CD4-positive, alpha-beta T cell treated with Interleukin-4 for 1 hour (primary cell): Measurements from ENCODE around the gene ENAH.
"Not testable (repeated sequence)": the region's sequence is repeated elsewhere in the genome, so short reads cannot be mapped to it uniquely, and the experiment has no call there.

ENCODE experiments used
- DNase-seq, 2 donors: peaks; one replicate each; pipeline ENCODE4 v3.0.0-alpha.2; 2020 to 2022

The ENAH gene

DNA sequence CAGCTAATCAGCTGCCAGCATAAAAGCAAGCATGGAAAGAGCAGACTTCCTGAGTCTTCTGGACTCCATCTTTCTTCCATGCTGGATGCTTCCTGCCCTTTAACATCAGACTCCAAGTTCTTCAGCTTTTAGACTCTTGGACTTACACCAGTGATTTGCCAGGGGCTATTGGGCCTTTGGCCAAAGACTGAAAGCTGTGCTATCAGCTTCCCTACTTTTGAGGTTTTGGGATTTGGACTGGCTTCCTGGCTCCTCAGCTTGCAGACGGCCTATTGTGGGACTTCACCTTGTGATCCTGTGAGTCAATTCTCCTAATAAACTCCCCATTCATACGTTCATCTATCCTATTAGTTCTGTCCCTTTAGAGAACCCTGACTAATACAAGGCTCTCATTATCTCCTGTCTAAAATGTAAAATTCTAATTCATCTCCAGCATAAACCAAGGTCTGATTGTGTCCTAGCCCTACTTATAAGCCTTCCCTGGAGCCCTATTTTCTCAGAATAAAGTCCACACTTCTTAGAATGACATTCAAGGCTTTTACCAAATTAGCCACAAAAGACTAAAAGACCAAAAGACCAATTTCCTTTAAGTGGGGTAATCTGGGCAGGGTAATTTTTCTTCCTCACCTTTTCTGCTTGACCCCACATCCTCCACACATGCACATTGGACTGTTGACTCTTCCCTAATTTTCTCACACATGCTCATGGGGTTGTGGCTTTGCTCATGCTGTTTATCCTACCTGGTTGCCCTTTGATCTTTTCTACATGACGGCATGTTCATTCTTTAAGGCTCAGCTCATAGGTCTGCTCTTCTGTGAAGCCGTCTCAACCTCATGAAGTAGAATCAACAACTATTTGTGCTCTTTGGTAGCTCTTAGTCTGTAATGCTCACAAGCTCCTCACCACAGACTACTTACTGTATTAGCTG, 18.1 kb upstream of the ENAH start:
- no peak for DNase-seq

- DNase-seq = no peak
Observed at GRCh38 chr1:225670356-225670755, 17.4 kb upstream of the ENAH start.

- DNase-seq = no peak
Observed at GRCh38 chr1:225668222-225668621, 15.3 kb upstream of the ENAH start.

- no peak for DNase-seq
Observed at GRCh38 chr1:225667362-225667761, 14.4 kb upstream of the ENAH start.

GRCh38 chr1:225666495-225666894, 13.6 kb upstream of the ENAH start:
- no peak for DNase-seq

DNA sequence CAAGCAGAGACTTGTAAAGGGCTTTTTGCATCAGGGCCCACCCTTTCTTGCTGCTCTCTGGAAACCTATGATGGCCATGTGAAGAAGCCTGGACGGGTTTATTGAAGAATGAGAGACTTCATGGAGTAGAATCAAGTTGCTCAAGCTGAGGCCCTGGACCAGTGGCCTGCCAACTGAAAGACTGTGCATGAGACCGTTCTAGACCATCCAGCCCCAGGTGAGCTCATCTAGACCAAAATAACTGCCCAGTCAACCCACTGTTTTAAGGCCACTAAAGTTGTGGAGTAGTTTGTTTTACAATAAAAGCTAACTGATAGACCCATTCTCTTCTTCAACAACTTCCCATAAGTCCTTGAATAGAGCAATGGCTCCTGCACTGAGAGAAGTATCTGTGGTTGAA, 11.8 kb upstream of the ENAH start:
- no peak for DNase-seq

GRCh38 chr1:225662155-225662554, 9.2 kb upstream of the ENAH start:
- DNase-seq = no peak

- no peak for DNase-seq
Observed at GRCh38 chr1:225660544-225660946, 7.6 kb upstream of the ENAH start.

DNA sequence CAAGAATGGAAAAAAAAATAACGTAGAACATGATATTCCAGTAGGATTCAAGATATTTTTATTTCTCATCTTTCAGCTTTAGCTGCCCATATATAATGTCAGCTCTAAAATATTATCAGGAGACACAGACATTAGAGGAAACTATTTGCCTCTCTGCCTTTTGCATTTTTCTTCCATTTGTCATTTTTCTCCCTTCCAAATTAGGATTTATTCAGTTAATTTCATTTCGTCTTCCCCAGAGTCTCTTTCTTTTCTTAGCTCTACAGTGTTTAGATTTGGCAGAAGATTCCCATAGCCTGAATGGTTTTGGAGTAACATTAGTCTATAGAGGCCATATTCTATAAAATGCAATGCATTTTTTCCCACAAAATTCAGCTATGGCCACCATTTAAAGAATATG, 5.1 kb upstream of the ENAH start:
- DNase-seq = no peak

GRCh38 chr1:225657462-225657989, 4.6 kb upstream of the ENAH start:
- no peak for DNase-seq

DNA sequence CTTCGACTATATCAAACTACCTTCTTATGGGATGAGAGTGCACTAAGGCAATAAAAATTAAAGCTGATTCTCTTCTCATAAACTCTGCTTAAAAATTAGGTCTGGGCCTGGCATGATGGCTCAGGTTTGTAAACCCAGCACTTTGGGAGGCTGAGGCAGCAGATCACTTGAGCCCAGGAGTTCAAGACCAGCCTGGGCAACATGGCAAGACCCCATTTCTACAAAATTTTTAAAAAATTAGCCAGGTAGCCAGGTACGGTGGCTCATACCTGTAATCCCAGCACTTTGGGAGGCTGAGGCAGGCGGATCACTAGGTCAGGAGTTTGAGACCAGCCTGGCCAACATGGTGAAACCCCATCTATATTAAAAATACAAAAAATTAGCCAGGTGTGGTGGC, 3.3 kb upstream of the ENAH start:
- not testable (repeated sequence) for DNase-seq

DNA sequence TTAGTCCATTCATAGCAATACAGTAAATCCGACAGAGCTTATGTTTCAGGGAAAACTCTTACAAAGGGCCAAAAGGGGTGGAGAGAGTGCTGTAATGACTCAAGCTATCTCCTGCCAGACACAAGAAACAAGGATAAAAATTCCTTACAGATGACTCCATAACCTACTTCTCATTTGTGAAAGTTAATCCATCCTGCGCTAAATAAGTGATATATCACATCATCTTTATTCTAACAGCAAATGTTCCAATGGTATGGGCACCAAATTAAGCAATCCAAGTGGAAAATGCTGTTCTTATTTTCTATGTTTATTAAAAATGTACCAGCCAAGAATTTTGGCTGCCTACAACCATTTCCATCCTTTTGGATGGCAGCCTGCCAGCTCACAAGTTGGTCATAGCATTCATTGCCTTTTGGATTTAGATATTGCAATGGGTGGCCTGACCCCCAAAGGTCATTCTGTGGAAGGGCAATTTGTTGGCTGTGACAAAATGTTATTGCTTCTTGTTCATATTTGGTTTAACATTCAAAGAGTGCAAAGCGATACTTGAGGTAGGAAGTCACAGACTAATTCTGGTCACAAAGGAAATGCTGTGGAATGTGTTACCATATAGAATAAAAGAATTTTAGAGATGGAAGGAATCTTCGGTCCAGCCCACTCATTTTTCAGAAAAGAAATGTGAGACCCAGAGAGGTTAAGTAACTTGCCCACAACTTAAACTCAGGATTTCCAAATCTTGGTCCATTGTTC, 2.8 kb upstream of the ENAH start:
- no peak for DNase-seq

GRCh38 chr1:225654688-225655508, 2.0 kb upstream of the ENAH start:
- DNase-seq = no peak

DNA sequence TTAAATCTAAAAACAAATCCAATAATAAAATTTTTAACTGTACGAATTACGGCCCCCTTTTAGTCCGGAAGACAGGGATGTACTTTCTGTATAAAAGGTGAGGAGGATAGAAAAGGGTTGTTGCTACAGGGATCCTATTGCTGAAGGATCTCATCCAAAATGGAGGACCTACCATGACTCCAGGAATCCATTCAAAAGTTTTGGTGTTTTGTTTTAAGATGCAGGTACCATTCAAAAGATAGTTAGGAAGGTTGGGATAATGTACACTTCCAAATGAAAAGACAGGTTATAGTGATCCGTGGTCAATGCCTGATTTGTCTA, 1.3 kb upstream of the ENAH start:
- no peak for DNase-seq

- peak; percentile 7 to 16 for DNase-seq
Observed at GRCh38 chr1:225653463-225654276, 747 bp upstream of the ENAH start.

GRCh38 chr1:225651872-225652728, 823 bp downstream of the ENAH start:
- no peak for DNase-seq

DNA sequence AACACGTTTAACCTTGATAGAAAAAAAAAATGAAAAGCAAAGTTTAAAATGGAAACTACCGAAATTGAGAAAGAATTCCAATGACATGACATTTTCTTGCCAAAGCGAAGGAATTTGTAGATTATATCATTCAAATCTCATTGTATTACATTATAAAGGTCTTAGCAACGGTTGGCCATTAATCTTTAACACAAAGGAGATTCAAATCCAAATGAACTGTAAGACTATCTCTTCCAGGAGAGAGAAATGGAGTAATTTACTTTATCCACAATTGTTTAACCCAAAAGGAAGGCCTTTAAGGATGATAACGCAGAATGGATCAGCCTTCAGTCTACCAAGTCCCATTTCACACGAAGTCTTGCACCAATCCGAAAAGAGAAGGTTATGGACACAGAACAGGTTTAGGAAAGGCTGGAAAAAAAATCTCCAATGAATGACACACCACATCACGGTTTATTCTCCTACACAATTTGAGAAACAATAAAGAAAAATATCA, 1.5 kb downstream of the ENAH start:
- DNase-seq = no peak

DNA sequence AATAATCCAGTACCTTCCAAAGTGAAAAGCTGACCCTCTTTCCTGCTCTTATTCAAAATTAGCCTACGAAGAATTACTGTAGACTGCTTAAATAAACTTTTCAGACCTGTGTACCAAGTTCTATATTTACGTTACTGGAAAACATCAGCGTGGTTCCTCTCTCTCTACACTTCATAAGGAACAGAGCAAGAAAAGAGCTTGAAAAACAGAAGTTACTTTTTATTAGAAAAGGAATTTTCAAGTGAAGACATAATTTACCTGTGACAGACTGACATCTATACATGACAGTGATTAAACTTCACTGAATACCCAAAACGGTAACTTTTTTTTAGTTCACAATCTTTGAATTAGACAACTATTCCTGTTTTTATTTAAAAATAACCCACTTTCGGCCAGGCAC, 2.7 kb downstream of the ENAH start:
- DNase-seq = no peak

DNA sequence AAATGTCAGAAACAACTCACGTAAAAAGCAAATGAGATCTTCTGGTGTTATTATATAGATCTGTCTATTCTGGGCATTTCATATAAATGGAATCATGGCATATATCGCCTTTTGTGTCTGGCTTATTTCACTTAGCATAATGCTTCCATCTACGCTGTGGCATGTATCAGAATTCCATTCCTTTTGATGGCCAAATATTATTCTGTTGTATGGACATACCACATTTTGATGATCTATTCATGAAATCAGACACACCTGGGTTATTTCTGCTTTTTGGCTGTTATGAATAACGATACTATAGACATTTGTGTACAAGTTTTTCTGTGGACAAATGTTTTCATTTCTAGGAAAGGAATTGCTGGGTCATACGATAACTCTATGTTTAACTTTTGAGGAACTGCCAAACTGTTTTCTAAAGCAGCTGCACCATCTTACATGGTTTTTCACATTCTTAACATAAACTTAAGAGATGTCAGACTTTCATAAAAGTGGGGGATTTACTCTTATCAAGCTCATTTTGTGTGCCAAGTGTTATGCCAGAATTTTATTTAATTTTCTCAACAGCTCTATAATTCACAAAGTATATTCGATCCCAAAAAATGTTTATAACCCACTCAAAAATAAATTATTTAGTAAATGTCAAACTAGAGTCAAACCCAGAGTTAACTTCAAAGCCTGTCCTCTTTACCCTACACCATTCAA, 7.6 kb downstream of the ENAH start:
- DNase-seq = no peak

- no peak for DNase-seq
Observed at GRCh38 chr1:225644666-225645065, 8.3 kb downstream of the ENAH start.
